Glomerular endothelial cell (primary cell): ENCODE data around the gene PLPP4. TPM values are rescaled to one million over a fixed set of nuclear protein-coding genes. Genes with fewer than 3 reads are reported as not detected.

ENCODE experiments used
- DNase-seq: peaks from one replicate; pipeline ENCODE4 v3.0.0-alpha.2; 2011; ENCODE audit warnings: low read depth, low spot score; ENCODE audit errors: extremely low read depth
- total RNA-seq: library from RNA; depleted of rRNA; stranded (reverse); fragments of >200 nt; gene quantifications from 2 replicates; pipeline ENCODE4 v1.2.3, GENCODE V29; 2015

Gene PLPP4
- total RNA-seq, 1 donor from 2014 or later, result 11.1 TPM

- no peak for DNase-seq
Measured at GRCh38 chr10:120606051-120606764, 149.2 kb downstream of the PLPP4 start.

DNA sequence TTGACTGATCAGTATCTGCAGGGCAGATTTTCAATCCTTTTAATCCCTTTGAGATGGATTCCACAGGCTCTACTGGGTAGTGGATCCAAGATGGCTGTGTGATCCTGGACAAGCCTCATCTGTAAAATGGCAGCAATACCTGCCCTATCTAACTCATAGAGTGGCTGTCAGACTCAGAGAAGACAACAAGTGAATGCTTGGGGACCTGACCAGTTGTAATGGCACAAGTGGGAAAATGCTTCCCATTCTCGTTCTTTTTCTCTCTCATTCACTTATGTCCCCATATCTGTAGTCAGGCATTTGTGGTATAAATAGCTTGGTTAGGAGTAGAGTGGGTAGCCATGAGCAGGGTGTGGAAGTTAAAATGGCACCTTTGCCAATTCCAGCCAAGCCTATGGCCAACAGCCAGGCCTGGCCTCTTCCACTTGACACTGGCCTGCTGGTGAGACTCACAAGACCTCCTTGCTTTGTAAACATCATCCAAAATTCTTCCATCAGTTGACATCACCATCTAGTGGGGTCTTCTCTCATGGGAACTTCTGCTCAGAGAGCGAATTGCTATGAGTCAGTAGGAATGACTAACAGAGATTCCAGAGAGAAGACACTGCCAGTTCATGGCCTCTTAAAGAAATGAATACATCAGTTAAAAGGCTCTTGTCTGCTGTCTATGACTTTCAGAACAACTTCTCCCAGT is 150.1 kb downstream of the PLPP4 start:
- no peak for DNase-seq

- DNase-seq, result no peak
Measured at GRCh38 chr10:120607710-120608703, 151.0 kb downstream of the PLPP4 start.

- DNase-seq, result no peak
Measured at GRCh38 chr10:120609006-120609405, 152.0 kb downstream of the PLPP4 start.

- no peak for DNase-seq
Measured at GRCh38 chr10:120610791-120611190, 153.8 kb downstream of the PLPP4 start.

DNA sequence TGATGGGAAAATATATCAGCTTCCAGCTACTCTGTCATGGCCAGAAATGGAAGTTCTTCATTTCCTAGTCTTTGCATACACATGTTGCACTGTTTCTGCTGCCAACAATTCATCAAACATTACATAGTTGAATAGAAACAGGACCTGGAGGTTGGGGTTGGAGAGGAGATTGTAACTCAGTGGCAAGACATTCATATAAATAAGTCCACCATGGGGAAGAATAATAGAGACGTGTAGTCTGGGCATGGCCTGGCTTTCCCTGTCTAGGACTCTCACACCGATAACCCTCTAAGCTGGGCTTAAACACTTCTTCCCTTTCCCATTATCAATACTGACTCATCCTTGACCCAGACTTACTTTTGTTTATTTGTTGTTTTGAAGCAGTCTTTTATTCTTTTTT is 155.7 kb downstream of the PLPP4 start:
- DNase-seq, result no peak

DNA sequence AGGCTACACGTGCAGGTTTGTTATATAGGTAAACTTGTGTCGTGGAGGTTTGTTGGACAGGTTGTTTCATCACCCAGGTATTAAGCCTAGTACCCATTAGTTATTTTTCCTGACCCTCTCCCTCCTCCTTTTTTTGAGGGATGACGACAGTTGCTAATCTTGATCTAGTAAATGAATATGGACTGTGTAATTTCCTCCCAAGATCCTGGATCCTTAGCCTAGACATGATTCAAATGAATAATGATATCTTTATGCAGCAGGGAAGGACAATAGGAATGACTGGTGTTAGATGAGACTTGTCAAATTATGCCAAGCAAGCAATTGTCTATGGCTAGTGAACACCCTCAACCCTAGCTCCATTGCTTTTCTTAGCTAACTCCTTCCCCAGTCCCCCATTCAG is 156.2 kb downstream of the PLPP4 start:
- no peak for DNase-seq

DNA sequence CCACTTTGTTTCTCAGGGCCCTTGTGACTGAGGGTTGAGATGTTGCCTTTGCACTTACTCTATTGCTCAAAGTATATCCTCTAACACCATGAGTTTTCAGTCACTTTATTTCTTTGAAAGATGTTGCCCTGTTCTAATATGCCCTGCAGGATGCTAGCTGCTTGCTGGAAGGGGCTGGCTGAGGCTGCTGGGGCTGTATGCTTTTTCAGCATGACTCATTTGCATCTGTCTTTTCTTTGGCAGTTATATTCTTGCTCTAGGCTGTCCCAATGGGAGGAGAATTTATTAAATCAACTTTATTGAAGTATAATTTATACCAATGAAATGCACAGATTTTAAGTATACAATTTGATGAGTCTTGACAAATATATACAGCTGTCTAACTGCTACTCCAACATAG is 157.7 kb downstream of the PLPP4 start:
- no peak for DNase-seq

DNA sequence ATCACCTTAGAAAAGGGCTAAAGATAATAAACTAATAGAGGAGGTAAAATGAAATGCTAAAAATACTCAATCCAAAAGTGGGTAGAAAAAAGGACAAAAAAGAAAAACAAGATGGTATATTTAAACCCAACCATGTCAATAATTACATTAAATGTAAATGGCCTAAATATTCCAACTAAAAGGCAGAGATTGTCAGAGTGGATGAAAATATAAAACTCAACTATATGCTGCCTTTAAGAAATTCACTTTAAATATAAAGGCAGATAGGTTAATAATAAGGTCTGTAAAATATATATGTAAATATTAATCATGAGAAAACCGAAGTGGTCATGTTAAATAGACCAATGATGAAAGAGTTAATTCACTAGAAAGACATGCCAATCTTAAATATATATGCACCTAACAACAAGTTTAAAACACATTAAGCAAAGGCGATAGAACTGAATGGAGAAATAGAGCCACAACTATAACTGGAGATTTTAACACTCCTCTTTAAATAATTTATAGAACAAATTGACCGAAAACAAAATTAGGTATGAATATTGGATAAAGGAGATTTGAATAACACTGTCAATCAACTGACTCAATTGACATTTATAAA is 159.4 kb downstream of the PLPP4 start:
- no peak for DNase-seq

GRCh38 chr10:120628197-120628596 is 171.2 kb downstream of the PLPP4 start:
- no peak for DNase-seq

GRCh38 chr10:120630266-120630665 is 173.2 kb downstream of the PLPP4 start:
- no peak for DNase-seq

DNA sequence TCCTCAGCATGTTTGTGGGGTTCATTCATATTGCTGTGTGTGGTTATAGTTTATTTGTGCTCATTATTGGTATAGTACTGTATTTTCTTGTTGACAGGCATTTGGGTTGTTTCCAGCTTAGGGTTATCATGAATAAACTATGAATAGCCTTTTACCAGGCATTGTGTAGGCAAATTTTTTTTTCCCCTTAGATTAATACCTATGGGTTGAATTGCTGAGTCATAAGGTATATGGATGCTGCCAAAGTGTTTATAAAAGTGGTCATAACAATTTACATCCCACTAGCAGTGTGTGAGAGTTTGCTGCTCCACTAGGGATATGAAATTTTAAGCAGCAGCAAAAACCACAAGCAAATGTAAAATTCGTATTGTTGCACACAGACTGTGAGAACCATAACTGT is 175.0 kb downstream of the PLPP4 start:
- no peak for DNase-seq

- no peak for DNase-seq
Measured at GRCh38 chr10:120632942-120633341, 175.9 kb downstream of the PLPP4 start.

GRCh38 chr10:120634659-120635058 is 177.6 kb downstream of the PLPP4 start:
- no peak for DNase-seq
